ENCODE data around the gene CYTH1. TPM values are rescaled to one million over a fixed set of nuclear protein-coding genes. Genes with fewer than 3 reads are reported as not detected.

The CYTH1 gene
- total RNA-seq, 1 experiment from 2014 or later, result 29.6 TPM

GRCh38 chr17:78665387-78665951, 116.6 kb downstream of the CYTH1 start:
- ChIA-PET CTCF (interaction anchor here (0.6 to 1.9 kb wide), 2 partner anchors 169 to 389 kb away, joined by 6 read pairs; no protein-coding TSS in a partner anchor), POLR2A (interaction anchor here (1.0 kb wide), 1 partner anchor 21 kb away, joined by 3 read pairs; no protein-coding TSS in a partner anchor)
- intact Hi-C loops (cut with micrococcal nuclease; ENCODE audit: unreplicated experiment), result no loop called here

DNA sequence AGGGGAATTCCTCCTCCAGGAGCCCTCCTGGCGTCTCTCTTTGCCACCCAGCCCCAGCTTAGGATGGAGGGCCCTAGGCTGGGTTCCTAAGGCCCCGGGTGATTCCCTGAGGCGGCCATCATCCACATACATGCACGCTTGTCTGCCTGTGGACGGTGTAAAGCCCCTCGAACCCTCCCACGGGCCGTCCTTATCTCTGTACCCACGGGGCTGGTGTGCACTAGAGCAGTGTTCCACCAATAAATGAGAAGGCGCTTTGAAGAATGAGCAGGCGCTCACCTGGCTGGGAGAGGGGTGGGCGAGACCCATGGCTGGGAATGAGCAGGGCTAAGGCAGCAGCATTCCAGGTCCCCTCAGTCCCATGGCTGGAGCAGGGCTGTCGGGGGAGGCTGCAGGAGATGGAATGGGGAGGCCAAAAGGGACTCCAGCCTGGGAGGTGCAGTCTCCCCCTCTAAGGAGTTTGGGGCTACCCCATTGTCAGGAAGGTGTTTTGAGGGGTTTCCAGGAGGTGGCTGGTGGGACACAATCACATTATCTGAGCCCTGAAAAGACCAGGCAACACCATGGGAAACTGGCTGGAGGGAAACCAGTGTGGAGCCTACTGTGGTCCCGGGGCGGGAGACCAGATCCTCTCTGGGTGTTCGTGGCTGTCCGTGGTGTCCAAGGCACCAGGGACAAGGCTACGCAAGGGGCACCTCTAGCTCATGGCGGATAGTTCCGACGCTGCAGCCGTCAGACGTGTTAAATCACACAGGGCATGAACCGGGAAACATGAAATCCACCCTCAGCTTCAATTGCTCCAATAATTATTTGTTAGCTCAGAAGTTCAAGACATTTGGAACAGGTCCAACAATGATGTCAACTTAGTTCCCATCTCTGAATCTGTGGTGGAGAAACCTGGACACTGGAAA, 117.3 kb downstream of the CYTH1 start:
- CTCF ChIA-PET, result interaction anchor here (1.9 kb wide), 1 partner anchor 168 kb away, joined by 6 read pairs; no protein-coding TSS in a partner anchor
- intact Hi-C loops (cut with micrococcal nuclease; ENCODE audit: unreplicated experiment), result no loop called here
- peak overlapping the region; percentile 72 for H3K27ac Mint-ChIP-seq (ENCODE audit: unreplicated experiment)

More at GRCh38 chr17:78665387-78665951, 116.6 kb downstream of the CYTH1 start:
- H3K36me3 Mint-ChIP-seq (ENCODE audit: insufficient read depth, unreplicated experiment), result peaks cover 11% of the 10 kb centered on the region
- no TSS peak for BruUV-seq (replicated peaks)
- Histone ChIP-seq H3K4me3 (ENCODE audit: low read depth, low read length) (no peak overlapping the region), H3K36me3 (ENCODE audit: control insufficient read depth, insufficient read depth, low read length) (no peaks in the 10 kb centered on the region), H3K9me3 (no peaks in the 10 kb centered on the region), H3K27me3 (replicated peaks; ENCODE audit: control insufficient read depth, insufficient read depth, low read length) (no peaks in the 10 kb centered on the region), H3K4me1 (peaks cover 33% of the 10 kb centered on the region)
- no peak for TF ChIP-seq CTCF (IDR thresholded peaks at IDR 0.05; ENCODE audit: insufficient read depth in 1 of 2, low read depth in 1 of 2, low read length in 1 of 2, severe bottlenecking in 1 of 2, unreplicated experiment in 1 of 2)
- peaks cover 22% of the 10 kb centered on the region for H3K4me1 Mint-ChIP-seq (ENCODE audit: low read depth, unreplicated experiment)
- no peaks in the 10 kb centered on the region for H3K27me3 Mint-ChIP-seq (ENCODE audit: insufficient read depth, unreplicated experiment)
- no peak for DNase-seq
- H3K27ac Mint-ChIP-seq (ENCODE audit: unreplicated experiment), result peak overlapping the region; percentile 72
- H3K4me3 Mint-ChIP-seq (ENCODE audit: unreplicated experiment), result no peak overlapping the region
- H3K9me3 Mint-ChIP-seq (ENCODE audit: unreplicated experiment), result no peaks in the 10 kb centered on the region

More for the DNA sequence above, 117.3 kb downstream of the CYTH1 start:
- H3K36me3 ChIP-seq (ENCODE audit: control insufficient read depth, insufficient read depth, low read length), result no peaks in the 10 kb centered on the region
- H3K9me3 Mint-ChIP-seq (ENCODE audit: unreplicated experiment), result no peaks in the 10 kb centered on the region
- no peak overlapping the region for H3K4me3 Mint-ChIP-seq (ENCODE audit: unreplicated experiment)
- H3K36me3 Mint-ChIP-seq (ENCODE audit: insufficient read depth, unreplicated experiment), result peaks cover 7% of the 10 kb centered on the region
- H3K27me3 ChIP-seq (replicated peaks; ENCODE audit: control insufficient read depth, insufficient read depth, low read length), result no peaks in the 10 kb centered on the region
- peaks cover 22% of the 10 kb centered on the region for H3K4me1 Mint-ChIP-seq (ENCODE audit: low read depth, unreplicated experiment)
- H3K4me1 ChIP-seq, result peaks cover 33% of the 10 kb centered on the region
- POLR2A ChIA-PET, result no interaction called here
- no peak for TF ChIP-seq CTCF (IDR thresholded peaks at IDR 0.05; ENCODE audit: insufficient read depth in 1 of 2, low read depth in 1 of 2, low read length in 1 of 2, severe bottlenecking in 1 of 2, unreplicated experiment in 1 of 2)
- no peak for DNase-seq
- BruUV-seq (replicated peaks), result no TSS peak
- no peaks in the 10 kb centered on the region for H3K27me3 Mint-ChIP-seq (ENCODE audit: insufficient read depth, unreplicated experiment)
- no peaks in the 10 kb centered on the region for H3K9me3 ChIP-seq
- H3K4me3 ChIP-seq (ENCODE audit: low read depth, low read length), result no peak overlapping the region
